ENCODE data around the gene PLCD1.

The PLCD1 gene

GRCh38 chr3:38001456-38002081, 27.9 kb downstream of the PLCD1 start:
- TF ChIP-seq TAF1 (IDR thresholded peaks at IDR 0.05; ENCODE audit: borderline replicate concordance, low read depth, low read length) (no peak), POLR2AphosphoS5 (IDR thresholded peaks at IDR 0.05; ENCODE audit: low read depth, low read length) (no peak), POLR2A (IDR thresholded peaks at IDR 0.05; ENCODE audit: low read depth, low read length) (no peak)
- no peak for FAIRE-seq
- no peak for DNase-seq (ENCODE audit: insufficient read length)

DNA sequence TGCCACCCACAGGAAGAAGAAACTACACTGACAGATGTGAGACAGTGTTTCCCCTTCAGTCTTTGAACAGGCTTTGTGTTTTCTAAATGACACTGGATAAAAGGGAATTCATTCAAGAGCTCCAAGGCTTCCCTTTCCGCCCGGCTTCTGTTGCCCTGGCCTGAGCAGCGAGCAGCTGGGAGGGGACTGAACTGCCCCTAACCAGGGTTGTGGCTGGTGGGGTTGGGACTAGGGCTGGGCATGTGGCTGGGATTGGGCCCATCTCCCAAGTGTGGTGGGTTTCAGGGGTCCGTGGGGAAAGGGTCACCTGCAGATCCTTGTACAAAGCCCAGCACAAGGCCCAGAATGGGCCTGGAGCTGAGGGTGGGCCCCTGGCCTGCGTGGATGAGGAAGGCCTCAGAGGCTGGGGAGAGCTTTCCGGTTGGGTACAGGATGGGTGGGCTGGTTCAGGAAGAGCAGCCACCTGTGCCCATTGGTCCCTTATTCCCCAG, 28.4 kb downstream of the PLCD1 start:
- FAIRE-seq (no peak), DNase-seq (ENCODE audit: insufficient read length) (no peak)
- TF ChIP-seq POLR2A (IDR thresholded peaks at IDR 0.05; ENCODE audit: low read depth, low read length) (no peak), TAF1 (IDR thresholded peaks at IDR 0.05; ENCODE audit: borderline replicate concordance, low read depth, low read length) (no peak), POLR2AphosphoS5 (IDR thresholded peaks at IDR 0.05; ENCODE audit: low read depth, low read length) (no peak)

DNA sequence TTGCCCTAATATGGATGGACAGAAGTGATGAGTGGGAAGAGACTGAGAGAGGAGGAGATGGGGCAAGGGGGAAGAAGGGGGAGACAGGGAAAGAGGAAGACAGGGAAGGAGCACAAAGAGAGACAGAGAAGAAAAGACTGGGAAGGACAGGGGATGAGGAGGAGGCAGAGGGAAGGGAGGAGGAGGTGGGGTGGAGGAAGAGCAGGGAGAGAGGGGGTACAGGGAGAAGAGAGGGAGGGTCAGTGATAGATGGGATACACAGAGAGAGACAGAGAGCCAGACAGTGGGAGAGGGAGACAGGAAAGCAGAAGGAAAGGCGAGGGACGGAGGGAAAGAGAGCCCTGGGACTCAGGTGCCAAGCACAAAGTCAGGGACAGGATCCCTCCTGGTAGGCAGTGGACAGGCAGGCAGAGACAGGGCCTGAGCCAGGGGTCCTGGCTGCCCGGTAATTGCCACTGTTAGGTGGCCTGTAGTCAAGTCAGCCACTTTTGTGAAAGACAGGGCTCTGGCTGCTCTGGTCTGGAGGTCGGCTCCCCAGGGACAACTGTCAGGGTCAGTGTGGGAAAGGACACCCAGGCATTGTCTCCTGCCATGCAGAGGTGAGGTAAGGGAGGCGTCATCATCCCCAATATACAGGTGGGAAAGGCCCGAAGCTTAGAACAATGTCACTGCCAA, 29.1 kb downstream of the PLCD1 start:
- TF ChIP-seq POLR2AphosphoS5 (IDR thresholded peaks at IDR 0.05; ENCODE audit: low read depth, low read length) (no peak), TAF1 (IDR thresholded peaks at IDR 0.05; ENCODE audit: borderline replicate concordance, low read depth, low read length) (no peak), POLR2A (IDR thresholded peaks at IDR 0.05; ENCODE audit: low read depth, low read length) (no peak)
- DNase-seq (ENCODE audit: insufficient read length), result no peak
- FAIRE-seq, result no peak

GRCh38 chr3:37999836-38000235, 29.6 kb downstream of the PLCD1 start:
- FAIRE-seq (no peak), DNase-seq (ENCODE audit: insufficient read length) (no peak)

DNA sequence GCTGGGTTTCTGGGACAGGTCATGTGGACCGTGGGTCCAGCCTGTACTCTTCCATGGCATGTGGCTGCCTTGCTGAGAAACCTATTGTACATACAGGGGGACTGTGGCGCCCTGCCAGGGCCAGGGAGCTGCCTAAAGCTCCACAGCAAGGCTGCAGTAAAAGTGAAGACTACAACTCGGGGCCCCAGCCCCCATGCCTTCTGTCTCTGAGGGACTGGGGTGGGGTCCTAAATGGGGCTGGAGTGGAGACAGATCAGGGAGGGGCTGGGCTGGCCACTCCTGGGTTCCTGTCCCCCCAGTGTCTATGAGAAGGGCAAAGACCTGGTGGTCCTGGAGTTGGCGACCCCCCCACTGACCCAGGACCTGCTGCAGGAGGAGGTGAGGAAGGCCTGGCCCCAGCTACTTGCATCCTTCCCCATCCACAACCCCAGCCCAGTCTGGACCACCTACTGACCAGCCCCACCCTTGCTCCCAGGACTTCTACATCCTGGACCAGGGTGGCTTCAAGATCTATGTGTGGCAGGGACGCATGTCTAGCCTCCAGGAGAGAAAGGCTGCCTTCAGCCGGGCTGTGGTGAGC, 31.6 kb downstream of the PLCD1 start:
- FAIRE-seq, result no peak
- TF ChIP-seq POLR2AphosphoS5 (IDR thresholded peaks at IDR 0.05; ENCODE audit: low read depth, low read length), result no peak
- no peak for TF ChIP-seq TAF1 (IDR thresholded peaks at IDR 0.05; ENCODE audit: borderline replicate concordance, low read depth, low read length)
- DNase-seq (ENCODE audit: insufficient read length), result no peak

More at GRCh38 chr3:37999836-38000235, 29.6 kb downstream of the PLCD1 start:
- no peak for TF ChIP-seq POLR2AphosphoS5 (IDR thresholded peaks at IDR 0.05; ENCODE audit: low read depth, low read length)
- no peak for TF ChIP-seq TAF1 (IDR thresholded peaks at IDR 0.05; ENCODE audit: borderline replicate concordance, low read depth, low read length)
- TF ChIP-seq POLR2A (IDR thresholded peaks at IDR 0.05; ENCODE audit: low read depth, low read length), result no peak

DNA sequence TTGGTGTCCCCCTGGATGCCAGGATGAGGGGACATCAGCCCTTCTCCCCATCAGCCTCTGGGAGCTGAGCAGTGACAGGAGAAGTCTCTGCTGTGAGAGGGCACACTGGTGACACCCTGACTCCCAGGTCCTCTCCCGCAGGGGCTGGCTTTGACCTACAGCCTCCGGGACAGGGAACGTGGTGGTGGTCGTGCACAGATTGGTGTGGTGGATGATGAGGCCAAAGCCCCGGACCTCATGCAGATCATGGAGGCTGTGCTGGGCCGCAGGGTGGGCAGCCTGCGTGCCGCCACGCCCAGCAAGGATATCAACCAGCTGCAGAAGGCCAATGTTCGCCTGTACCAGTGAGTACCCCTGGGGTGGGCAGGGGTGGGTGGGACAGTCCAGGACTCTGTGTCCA, 32.1 kb downstream of the PLCD1 start:
- FAIRE-seq, result no peak

GRCh38 chr3:37996785-37997301, 32.6 kb downstream of the PLCD1 start:
- FAIRE-seq (peak; percentile 99), DNase-seq (ENCODE audit: insufficient read length) (no peak)
- TF ChIP-seq POLR2AphosphoS5 (IDR thresholded peaks at IDR 0.05; ENCODE audit: low read depth, low read length) (no peak), TAF1 (IDR thresholded peaks at IDR 0.05; ENCODE audit: borderline replicate concordance, low read depth, low read length) (no peak), POLR2A (IDR thresholded peaks at IDR 0.05; ENCODE audit: low read depth, low read length) (no peak)

More for the DNA sequence above, 32.1 kb downstream of the PLCD1 start:
- TF ChIP-seq TAF1 (IDR thresholded peaks at IDR 0.05; ENCODE audit: borderline replicate concordance, low read depth, low read length) (no peak), POLR2AphosphoS5 (IDR thresholded peaks at IDR 0.05; ENCODE audit: low read depth, low read length) (no peak), POLR2A (IDR thresholded peaks at IDR 0.05; ENCODE audit: low read depth, low read length) (no peak)
- DNase-seq (ENCODE audit: insufficient read length), result no peak

DNA sequence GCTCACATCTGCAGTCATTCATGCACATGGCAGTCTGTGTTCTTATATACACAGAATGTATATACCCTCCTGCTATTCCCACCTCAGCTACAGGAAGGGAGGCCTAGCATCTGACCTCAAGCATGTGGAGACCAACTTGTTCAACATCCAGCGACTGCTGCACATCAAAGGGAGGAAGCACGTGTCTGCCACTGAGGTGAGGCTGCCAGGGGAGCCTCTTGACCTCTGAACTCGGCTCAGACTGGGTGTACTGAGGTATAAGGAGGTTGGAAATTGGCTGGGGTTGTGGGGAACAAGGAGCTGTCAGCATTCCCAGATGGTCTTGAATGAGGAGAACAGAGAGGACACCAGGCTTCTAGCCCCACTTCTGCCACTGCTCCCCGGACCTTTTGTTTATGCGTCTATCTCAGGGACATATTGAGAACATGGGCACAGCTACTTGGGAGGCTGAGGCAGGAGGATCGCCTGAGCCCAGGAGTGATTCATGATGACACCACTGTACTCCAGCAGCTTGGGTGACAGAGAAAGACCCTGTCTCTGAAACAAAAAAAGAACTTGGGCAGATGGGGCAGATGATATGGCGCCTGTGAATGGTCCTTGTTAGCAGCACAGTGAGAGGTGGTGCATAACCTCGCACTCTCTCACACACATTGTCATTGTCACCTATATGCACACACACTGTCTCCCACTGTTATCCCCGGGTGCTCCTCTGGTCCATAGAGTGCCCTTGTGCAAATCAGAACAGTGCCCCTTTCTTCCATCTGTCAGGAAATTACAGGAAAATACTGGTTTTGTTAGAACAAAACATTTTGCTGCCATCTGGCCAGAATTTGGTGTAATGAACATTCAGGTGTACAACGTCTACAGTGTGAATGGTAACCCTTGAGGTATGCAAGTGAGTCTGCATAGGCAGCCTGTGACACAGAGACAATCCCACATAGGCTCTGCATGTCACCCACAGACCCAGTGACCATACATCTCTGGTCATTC, 33.5 kb downstream of the PLCD1 start:
- DNase-seq (ENCODE audit: insufficient read length), result no peak
- TF ChIP-seq POLR2A (IDR thresholded peaks at IDR 0.05; ENCODE audit: low read depth, low read length) (no peak), POLR2AphosphoS5 (IDR thresholded peaks at IDR 0.05; ENCODE audit: low read depth, low read length) (no peak), TAF1 (IDR thresholded peaks at IDR 0.05; ENCODE audit: borderline replicate concordance, low read depth, low read length) (no peak)

DNA sequence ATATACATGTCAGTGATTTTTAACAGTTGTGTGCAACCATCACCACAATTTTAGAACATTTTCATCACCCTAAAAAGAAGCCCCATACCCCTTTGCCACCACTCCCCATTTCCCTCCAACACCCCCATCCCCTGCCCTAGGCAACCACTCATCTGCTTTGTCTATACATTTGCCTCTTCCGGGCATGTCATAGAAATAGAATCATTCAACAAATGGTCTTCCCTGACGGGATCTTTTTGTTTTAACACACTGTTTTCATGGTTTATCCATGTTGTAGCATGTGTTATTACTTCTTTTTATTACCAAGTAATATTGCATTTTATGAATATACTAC, 34.8 kb downstream of the PLCD1 start:
- TF ChIP-seq POLR2AphosphoS5 (IDR thresholded peaks at IDR 0.05; ENCODE audit: low read depth, low read length) (no peak), TAF1 (IDR thresholded peaks at IDR 0.05; ENCODE audit: borderline replicate concordance, low read depth, low read length) (no peak), POLR2A (IDR thresholded peaks at IDR 0.05; ENCODE audit: low read depth, low read length) (no peak)
- FAIRE-seq (no peak), DNase-seq (ENCODE audit: insufficient read length) (no peak)

More for the DNA sequence above, 33.5 kb downstream of the PLCD1 start:
- no peak for FAIRE-seq

DNA sequence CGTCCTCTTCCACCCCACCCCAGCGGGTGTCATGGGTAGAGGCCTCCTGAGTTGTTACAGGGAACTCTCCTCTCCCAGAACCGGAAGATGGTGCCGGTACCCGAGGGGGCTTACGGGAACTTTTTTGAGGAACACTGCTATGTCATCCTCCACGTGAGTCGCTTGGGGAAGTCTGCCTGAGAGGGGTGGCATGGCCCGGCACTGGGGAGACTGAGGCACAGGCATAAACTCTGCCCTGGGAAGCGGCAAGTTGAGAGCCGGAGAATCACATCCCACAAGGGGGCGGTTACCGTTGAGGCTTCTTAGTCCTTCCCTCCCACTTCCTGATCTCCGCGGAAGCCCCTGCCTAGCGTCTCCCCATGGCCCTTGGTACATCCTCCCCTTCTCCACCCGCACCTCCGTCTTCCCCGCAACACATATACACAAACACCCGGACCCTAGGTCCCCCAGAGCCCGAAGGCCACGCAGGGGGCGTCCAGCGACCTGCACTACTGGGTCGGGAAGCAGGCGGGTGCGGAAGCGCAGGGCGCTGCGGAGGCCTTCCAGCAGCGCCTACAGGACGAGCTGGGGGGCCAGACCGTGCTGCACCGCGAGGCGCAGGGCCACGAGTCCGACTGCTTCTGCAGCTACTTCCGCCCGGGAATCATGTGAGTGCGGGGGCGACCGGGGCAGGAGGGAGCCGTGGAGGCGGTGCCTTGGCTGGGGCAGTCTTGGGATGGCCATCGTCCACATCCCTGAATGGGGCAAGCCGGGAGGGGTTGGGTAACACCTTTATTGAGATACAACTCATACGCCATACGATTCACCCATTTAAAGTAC, 35.4 kb downstream of the PLCD1 start:
- DNase-seq (ENCODE audit: insufficient read length), result peak; percentile 62
- FAIRE-seq, result peak; percentile 96
- TF ChIP-seq POLR2AphosphoS5 (IDR thresholded peaks at IDR 0.05; ENCODE audit: low read depth, low read length) (peak; percentile 90), POLR2A (IDR thresholded peaks at IDR 0.05; ENCODE audit: low read depth, low read length) (peak; percentile 94), TAF1 (IDR thresholded peaks at IDR 0.05; ENCODE audit: borderline replicate concordance, low read depth, low read length) (peak; percentile 84; the same call in 1 of the 2 replicates)
